Measurements from ENCODE around the gene OBSCN.

DNA sequence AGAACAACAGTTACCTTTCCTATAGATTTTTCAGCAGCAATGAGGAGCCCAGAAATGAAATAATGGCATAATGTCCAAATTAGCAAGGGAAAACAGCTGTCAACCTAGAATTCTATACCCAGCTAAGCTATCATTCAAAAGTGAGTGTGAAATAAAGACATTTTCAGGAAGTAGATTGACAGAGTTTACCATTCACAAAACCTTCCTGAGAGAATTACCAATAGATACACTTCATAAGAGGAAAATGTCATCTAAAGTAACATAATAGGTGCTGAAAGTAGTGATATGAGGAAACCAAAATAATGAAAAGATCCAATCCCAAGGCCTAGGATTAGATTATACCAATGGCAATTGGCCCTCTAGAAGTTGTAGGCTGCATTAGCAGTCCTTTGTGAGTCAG is 34.6 kb downstream of the OBSCN start:
- TF ChIP-seq TAF1 (conservative IDR thresholded peaks at IDR 0.05) = no peak
- TF ChIP-seq, protein P1, sequence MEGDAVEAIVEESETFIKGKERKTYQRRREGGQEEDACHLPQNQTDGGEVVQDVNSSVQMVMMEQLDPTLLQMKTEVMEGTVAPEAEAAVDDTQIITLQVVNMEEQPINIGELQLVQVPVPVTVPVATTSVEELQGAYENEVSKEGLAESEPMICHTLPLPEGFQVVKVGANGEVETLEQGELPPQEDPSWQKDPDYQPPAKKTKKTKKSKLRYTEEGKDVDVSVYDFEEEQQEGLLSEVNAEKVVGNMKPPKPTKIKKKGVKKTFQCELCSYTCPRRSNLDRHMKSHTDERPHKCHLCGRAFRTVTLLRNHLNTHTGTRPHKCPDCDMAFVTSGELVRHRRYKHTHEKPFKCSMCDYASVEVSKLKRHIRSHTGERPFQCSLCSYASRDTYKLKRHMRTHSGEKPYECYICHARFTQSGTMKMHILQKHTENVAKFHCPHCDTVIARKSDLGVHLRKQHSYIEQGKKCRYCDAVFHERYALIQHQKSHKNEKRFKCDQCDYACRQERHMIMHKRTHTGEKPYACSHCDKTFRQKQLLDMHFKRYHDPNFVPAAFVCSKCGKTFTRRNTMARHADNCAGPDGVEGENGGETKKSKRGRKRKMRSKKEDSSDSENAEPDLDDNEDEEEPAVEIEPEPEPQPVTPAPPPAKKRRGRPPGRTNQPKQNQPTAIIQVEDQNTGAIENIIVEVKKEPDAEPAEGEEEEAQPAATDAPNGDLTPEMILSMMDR (IDR thresholded peaks at IDR 0.05; ENCODE audit: low read depth, low read length, missing input control) = no peak
- TF ChIP-seq YY1 (IDR thresholded peaks at IDR 0.05) = no peak
- TF ChIP-seq, protein P2, sequence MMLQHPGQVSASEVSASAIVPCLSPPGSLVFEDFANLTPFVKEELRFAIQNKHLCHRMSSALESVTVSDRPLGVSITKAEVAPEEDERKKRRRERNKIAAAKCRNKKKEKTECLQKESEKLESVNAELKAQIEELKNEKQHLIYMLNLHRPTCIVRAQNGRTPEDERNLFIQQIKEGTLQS (IDR thresholded peaks at IDR 0.05) = no peak
- no peak for TF ChIP-seq RAD21 (IDR thresholded peaks at IDR 0.05)
- no peak for TF ChIP-seq SP1 (IDR thresholded peaks at IDR 0.05)
- TF ChIP-seq, protein P3, sequence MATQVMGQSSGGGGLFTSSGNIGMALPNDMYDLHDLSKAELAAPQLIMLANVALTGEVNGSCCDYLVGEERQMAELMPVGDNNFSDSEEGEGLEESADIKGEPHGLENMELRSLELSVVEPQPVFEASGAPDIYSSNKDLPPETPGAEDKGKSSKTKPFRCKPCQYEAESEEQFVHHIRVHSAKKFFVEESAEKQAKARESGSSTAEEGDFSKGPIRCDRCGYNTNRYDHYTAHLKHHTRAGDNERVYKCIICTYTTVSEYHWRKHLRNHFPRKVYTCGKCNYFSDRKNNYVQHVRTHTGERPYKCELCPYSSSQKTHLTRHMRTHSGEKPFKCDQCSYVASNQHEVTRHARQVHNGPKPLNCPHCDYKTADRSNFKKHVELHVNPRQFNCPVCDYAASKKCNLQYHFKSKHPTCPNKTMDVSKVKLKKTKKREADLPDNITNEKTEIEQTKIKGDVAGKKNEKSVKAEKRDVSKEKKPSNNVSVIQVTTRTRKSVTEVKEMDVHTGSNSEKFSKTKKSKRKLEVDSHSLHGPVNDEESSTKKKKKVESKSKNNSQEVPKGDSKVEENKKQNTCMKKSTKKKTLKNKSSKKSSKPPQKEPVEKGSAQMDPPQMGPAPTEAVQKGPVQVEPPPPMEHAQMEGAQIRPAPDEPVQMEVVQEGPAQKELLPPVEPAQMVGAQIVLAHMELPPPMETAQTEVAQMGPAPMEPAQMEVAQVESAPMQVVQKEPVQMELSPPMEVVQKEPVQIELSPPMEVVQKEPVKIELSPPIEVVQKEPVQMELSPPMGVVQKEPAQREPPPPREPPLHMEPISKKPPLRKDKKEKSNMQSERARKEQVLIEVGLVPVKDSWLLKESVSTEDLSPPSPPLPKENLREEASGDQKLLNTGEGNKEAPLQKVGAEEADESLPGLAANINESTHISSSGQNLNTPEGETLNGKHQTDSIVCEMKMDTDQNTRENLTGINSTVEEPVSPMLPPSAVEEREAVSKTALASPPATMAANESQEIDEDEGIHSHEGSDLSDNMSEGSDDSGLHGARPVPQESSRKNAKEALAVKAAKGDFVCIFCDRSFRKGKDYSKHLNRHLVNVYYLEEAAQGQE (IDR thresholded peaks at IDR 0.05) = no peak
- TF ChIP-seq NR2F2 (IDR thresholded peaks at IDR 0.05) = no peak
- TF ChIP-seq EGR1 (IDR thresholded peaks at IDR 0.05; ENCODE audit: low read depth in 2 of 2) = no peak
- TF ChIP-seq GABPA (IDR thresholded peaks at IDR 0.05 in 1 of 2, conservative IDR thresholded peaks at IDR 0.05 in 1 of 2) = no peak
- no peak for TF ChIP-seq RXRA (IDR thresholded peaks at IDR 0.05)
